BJ (cell line): ENCODE results near the gene ACACB. TPM values are rescaled to one million over a fixed set of nuclear protein-coding genes. Genes with fewer than 3 reads are reported as not detected.

Experiments used
- CTCF ChIA-PET: fragments of 350-600 bp; formaldehyde crosslinking; extraction: SDS; loops from one replicate; lab custom pipeline; 2021; ENCODE audit warnings: antibody characterized with exemption, inconsistent platforms; lab: Yijun Ruan, JAX
- POLR2A ChIA-PET: fragments of 300-600 bp; sonication (Branson Sonifier 250); formaldehyde crosslinking; extraction: SDS; loops from one replicate; lab custom pipeline; 2021; ENCODE audit warnings: antibody characterized with exemption; lab: Charles Lee
- DNase-seq: peaks from one replicate; pipeline ENCODE4 v3.0.0-alpha.2; 2011; ENCODE audit warnings: low read depth
- H3K27me3 ChIP-seq: 2 replicates; pipeline ENCODE4 v1.6.0; 2011; ENCODE audit warnings: low read length; ENCODE audit not compliant: control insufficient read depth, insufficient read depth
- H3K36me3 ChIP-seq: 2 replicates; pipeline ENCODE4 v1.5.1; 2011; ENCODE audit warnings: low read length; ENCODE audit not compliant: control insufficient read depth, insufficient read depth
- H3K4me3 ChIP-seq: 2 replicates; pipeline ENCODE4 v1.5.1; 2011; ENCODE audit warnings: low read depth, mild to moderate bottlenecking, control low read depth, low read length
- polyA plus RNA-seq: library from polyadenylated mRNA; depleted of rRNA; stranded (reverse); fragments of >200 nt; gene quantifications from 2 replicates; pipeline ENCODE4 v1.2.3, GENCODE V29; 2011
- TF ChIP-seq, protein P1 (sequence below): IDR thresholded peaks from 2 replicates; pipeline ENCODE4 v1.5.1; 2011; ENCODE audit warnings: low read depth, mild to moderate bottlenecking, control low read depth, inconsistent platforms, low read length, moderate library complexity; ENCODE audit not compliant: insufficient read depth

Gene ACACB
- polyA plus RNA-seq, 1 experiment: 1.7 TPM

DNA sequence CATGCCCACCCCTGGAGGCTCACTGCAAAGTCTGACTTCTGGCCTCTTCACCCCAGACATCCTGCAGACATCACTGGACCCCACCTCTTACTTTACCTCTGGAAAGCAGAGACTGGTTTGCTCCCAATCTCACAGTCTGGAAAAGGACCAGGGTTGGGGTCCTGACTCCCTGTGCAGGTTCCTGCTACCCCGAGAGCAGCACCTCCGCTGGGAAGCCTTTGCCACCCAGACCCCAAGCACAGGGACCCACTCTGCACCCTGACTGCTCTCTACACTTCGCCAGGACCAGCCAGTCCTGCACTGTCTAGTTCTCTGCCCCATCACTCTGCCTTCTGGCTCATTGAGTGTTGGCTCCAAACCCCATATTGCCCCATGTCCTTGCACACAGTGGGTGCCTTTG, 176.7 kb downstream of the ACACB start:
- ChIA-PET POLR2A (no interaction called here), CTCF (no interaction called here)
- H3K36me3 ChIP-seq: no peaks in the 10 kb centered on the region
- TF ChIP-seq, protein P1, sequence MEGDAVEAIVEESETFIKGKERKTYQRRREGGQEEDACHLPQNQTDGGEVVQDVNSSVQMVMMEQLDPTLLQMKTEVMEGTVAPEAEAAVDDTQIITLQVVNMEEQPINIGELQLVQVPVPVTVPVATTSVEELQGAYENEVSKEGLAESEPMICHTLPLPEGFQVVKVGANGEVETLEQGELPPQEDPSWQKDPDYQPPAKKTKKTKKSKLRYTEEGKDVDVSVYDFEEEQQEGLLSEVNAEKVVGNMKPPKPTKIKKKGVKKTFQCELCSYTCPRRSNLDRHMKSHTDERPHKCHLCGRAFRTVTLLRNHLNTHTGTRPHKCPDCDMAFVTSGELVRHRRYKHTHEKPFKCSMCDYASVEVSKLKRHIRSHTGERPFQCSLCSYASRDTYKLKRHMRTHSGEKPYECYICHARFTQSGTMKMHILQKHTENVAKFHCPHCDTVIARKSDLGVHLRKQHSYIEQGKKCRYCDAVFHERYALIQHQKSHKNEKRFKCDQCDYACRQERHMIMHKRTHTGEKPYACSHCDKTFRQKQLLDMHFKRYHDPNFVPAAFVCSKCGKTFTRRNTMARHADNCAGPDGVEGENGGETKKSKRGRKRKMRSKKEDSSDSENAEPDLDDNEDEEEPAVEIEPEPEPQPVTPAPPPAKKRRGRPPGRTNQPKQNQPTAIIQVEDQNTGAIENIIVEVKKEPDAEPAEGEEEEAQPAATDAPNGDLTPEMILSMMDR: no peak
- H3K4me3 ChIP-seq: no peak overlapping the region
- no peaks in the 10 kb centered on the region for H3K27me3 ChIP-seq
- no peak for DNase-seq

DNA sequence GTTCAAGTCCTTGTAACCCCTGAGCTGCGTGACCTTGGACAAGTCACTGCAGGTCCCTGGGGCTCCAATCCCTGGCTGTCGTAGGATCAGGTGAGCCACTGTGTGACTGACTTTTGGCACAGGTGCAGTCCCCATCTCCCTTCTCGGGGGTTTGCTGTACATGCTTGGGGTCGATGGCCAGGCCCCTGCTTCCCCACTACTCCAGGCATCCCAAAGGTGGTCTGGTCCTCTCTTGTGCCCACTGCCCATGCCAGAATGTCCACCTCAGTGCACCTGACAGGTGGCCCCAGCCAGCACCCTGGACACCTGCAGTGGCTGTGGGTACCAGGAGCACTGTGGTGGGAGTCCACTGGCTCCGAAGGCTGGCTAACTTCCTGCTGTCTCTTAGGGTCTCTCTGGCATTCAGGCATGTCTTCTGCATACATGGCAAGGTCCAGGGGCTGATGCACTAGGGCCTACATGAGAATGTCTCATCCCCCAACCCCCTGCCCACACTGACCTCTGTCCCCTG, 178.0 kb downstream of the ACACB start:
- Histone ChIP-seq H3K4me3 (no peak overlapping the region), H3K36me3 (no peaks in the 10 kb centered on the region), H3K27me3 (no peaks in the 10 kb centered on the region)
- no peak for DNase-seq
- TF ChIP-seq, protein P1: no peak
- CTCF ChIA-PET: interaction anchor here (0.5 kb wide), 1 partner anchor 42 kb away, joined by 3 read pairs; no protein-coding TSS in a partner anchor
- POLR2A ChIA-PET: no interaction called here

DNA sequence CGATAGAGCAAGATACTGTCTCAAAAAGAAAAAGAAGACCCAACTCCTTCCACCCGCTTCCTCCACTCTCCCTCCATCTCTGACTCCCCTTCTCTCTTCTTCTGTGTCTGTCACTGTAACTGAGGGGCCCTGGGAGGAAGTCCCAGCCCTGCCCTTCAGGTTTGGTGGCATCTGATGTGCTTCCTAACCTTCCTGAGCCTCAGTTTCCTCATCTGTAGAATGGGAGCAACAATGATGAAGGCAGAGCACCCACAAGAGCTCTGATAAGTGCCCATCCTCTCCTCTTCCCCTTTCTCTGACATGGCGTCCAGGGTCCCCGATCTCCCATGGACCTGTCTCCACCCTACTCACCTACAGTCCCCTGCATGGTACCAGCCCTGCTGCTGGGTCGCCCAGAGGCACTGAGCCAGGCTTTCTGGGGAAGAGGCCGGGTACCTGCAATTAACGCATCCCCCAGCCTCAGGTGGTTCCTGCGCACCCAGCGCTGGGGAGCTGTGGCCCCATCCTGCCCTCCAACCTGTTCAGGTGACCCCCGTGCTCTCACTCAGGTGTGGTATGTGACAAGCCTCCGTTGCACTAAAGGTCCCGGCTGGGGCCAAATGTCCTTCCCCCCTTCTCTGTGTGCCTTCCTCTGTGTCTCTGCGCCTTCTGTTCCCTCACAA, 179.5 kb downstream of the ACACB start:
- no peak for DNase-seq
- TF ChIP-seq, protein P1: no peak
- POLR2A ChIA-PET: no interaction called here

DNA sequence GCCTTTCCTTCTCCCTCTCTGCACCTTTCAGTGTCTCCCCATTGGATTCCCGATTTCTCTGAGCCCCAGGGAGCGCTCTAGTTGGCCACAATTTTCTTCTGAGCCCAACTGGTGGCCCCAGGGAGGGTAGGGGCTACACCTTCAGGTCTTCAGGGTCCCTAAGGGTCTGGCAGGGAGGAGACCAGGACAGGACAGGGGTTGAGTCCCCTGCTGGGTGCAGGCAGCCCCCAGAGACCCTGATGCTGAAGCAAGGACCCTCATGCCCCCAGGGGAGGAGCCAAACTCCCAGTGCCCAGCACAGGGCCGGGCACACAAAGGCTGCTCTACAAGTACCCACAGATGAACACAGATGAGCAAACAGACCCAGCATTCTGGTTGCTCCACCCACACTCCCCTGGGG, 180.0 kb downstream of the ACACB start:
- TF ChIP-seq, protein P1: no peak
- ChIA-PET POLR2A (no interaction called here), CTCF (interaction anchor here (0.8 kb wide), 1 partner anchor 95 kb away, joined by 4 read pairs; no protein-coding TSS in a partner anchor)
- no peak for DNase-seq
- Histone ChIP-seq H3K36me3 (no peaks in the 10 kb centered on the region), H3K27me3 (no peaks in the 10 kb centered on the region), H3K4me3 (no peak overlapping the region)

More for the DNA sequence above, 179.5 kb downstream of the ACACB start:
- CTCF ChIA-PET: interaction anchor here (0.8 kb wide), 1 partner anchor 96 kb away, joined by 4 read pairs; no protein-coding TSS in a partner anchor
- Histone ChIP-seq H3K4me3 (no peak overlapping the region), H3K36me3 (no peaks in the 10 kb centered on the region), H3K27me3 (no peaks in the 10 kb centered on the region)

DNA sequence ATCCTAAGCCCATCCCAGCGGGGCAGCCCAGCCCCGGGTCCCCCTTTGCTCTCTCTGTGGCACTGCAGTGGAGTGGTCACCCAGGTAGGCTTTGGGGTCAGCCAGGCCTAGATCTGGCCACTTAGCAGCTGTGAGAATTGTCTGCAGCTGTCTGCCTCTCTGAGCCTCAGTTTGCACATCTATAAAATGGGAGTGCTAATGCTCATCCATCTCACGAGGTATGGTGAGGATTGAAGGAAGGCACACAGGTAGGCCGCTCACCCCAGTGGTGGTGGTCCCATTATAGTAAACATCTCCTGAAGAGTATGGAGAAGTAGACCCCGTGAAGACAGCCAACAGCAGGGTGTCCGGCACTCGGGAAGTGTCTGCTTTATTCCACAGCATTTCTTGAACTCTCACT, 183.5 kb downstream of the ACACB start:
- DNase-seq: no peak
- TF ChIP-seq, protein P1: no peak
- Histone ChIP-seq H3K27me3 (peaks cover 3% of the 10 kb centered on the region; the same call in 1 of the 2 replicates), H3K36me3 (no peaks in the 10 kb centered on the region), H3K4me3 (no peak overlapping the region)
- ChIA-PET CTCF (no interaction called here), POLR2A (no interaction called here)
